OCI-LY7 (cell line): ENCODE data around the gene TNS1. TPM values are rescaled to one million over a fixed set of nuclear protein-coding genes. Genes with fewer than 3 reads are reported as not detected.

Source experiments
- BruUV-seq: library from RNA; stranded (reverse); fragments of 400-500 nt; replicated peaks from 2 replicates; lab custom pipeline; 2021; lab: Mats Ljungman, UMichigan
- CTCF ChIA-PET: fragments of 300-600 bp; sonication (Branson Sonifier 250); formaldehyde crosslinking; loops from one replicate; lab custom pipeline; 2022; ENCODE audit warnings: antibody characterized with exemption; ENCODE audit not compliant: unreplicated experiment; lab: Charles Lee
- POLR2A ChIA-PET: fragments of 300-600 bp; sonication (Branson Sonifier 250); formaldehyde crosslinking; loops from one replicate; lab custom pipeline; 2022; ENCODE audit warnings: antibody characterized with exemption; lab: Charles Lee
- DNase-seq: peaks from one replicate; pipeline ENCODE4 v3.0.0-alpha.2; 2015; ENCODE audit warnings: low spot score
- H2AFZ ChIP-seq: fragments of 200-600 bp; sonication (generic), shearing (Covaris generic); 2 replicates; pipeline ENCODE4 v1.6.1; 2014; ENCODE audit warnings: mild to moderate bottlenecking, antibody characterized with exemption, low read length, moderate library complexity
- H3K27ac ChIP-seq: fragments of 200-600 bp; sonication (generic); 2 replicates; pipeline ENCODE4 v1.5.1; 2014; ENCODE audit warnings: mixed run types, low read depth, mild to moderate bottlenecking, moderate library complexity, low read length, inconsistent platforms; ENCODE audit not compliant: poor library complexity, severe bottlenecking
- H3K36me3 ChIP-seq: fragments of 200-600 bp; sonication (generic); 2 replicates; pipeline ENCODE4 v1.6.1; 2014; ENCODE audit warnings: mild to moderate bottlenecking, antibody characterized with exemption, low read length, moderate library complexity, mixed read lengths; ENCODE audit not compliant: insufficient read depth
- H3K4me1 ChIP-seq: fragments of 200-600 bp; sonication (generic); 2 replicates; pipeline ENCODE4 v1.5.1; 2014; ENCODE audit warnings: mild to moderate bottlenecking, low read length; ENCODE audit not compliant: insufficient read depth, poor library complexity, severe bottlenecking
- H3K4me2 ChIP-seq: fragments of 200-600 bp; sonication (generic); 2 replicates; pipeline ENCODE4 v1.6.1; 2014; ENCODE audit warnings: mild to moderate bottlenecking, low read length
- H3K4me3 ChIP-seq: fragments of 200-600 bp; sonication (generic); 2 replicates; pipeline ENCODE4 v1.5.1; 2014; ENCODE audit warnings: mild to moderate bottlenecking, low read depth, low read length; ENCODE audit not compliant: poor library complexity, severe bottlenecking
- H3K79me2 ChIP-seq: fragments of 200-600 bp; sonication (generic); 2 replicates; pipeline ENCODE4 v1.6.1; 2016; ENCODE audit warnings: low read depth, mild to moderate bottlenecking, low read length, moderate library complexity, mixed read lengths; ENCODE audit not compliant: insufficient read depth
- H3K9me2 ChIP-seq: fragments of 200-600 bp; sonication (generic); 2 replicates; pipeline ENCODE4 v1.6.1; 2016; ENCODE audit warnings: mild to moderate bottlenecking, low read length, mixed read lengths; ENCODE audit not compliant: insufficient read depth
- H3K9me3 ChIP-seq: fragments of 200-600 bp; sonication (generic); 2 replicates; pipeline ENCODE4 v1.6.1; 2014; ENCODE audit warnings: mild to moderate bottlenecking, mixed run types, low read length, mixed read lengths
- H4K20me1 ChIP-seq: fragments of 200-600 bp; sonication (generic); 2 replicates; pipeline ENCODE4 v1.6.1; 2014; ENCODE audit warnings: mild to moderate bottlenecking, antibody characterized with exemption, low read length, moderate library complexity, mixed read lengths; ENCODE audit not compliant: insufficient read depth
- EZH2phosphoT487 ChIP-seq: fragments of 200-600 bp; sonication (generic); IDR thresholded peaks from 2 replicates; pipeline ENCODE4 v1.6.1; 2018; ENCODE audit warnings: low read depth, borderline replicate concordance, mild to moderate bottlenecking, mixed run types, antibody characterized with exemption, low read length, moderate library complexity, mixed read lengths
- intact Hi-C: fragments of 100-400 bp; cut with micrococcal nuclease; formaldehyde crosslinking; loops from one replicate; pipeline ENCODE4 v1.10.0; 2022; ENCODE audit not compliant: unreplicated experiment
- total RNA-seq, 2 experiments: library from RNA; depleted of rRNA in 1 of 2; stranded (reverse); fragments of >200 nt in 1 of 2; shearing (Covaris generic) in 1 of 2; gene quantifications; 2 replicates each; pipeline ENCODE4 v1.2.3, GENCODE V29; 2014 to 2022
- TF ChIP-seq, protein P1 (sequence below): fragments of 200-600 bp; sonication (generic); conservative IDR thresholded peaks from 2 replicates; pipeline ENCODE4 v1.5.1; 2014; ENCODE audit warnings: mild to moderate bottlenecking, antibody characterized with exemption, low read length, moderate library complexity, mixed read lengths

TNS1 gene
- total RNA-seq, 2 experiments from 2014 or later: not detected

DNA sequence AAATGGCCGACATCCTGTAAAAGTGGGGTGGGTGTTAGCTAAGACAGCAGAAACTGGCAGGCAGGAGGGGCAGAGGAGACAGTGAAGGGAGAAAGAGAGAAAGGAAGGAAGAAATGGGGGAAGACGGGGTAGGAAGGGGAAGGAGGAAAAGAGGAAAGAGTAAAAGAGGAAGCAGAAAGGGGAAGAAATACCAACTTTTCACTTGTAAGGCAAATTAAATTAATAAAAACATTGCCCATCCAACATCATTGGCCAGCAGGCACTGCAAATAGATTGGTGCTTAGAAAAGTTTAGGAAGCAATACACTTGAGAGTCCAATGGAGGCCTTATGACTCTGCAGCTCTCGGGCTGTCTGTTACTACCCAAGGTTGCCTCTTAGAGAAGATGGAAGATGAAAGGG, 116.7 kb downstream of the TNS1 start:
- no peaks in the 10 kb centered on the region for H3K9me3 ChIP-seq
- no peaks in the 10 kb centered on the region for H3K79me2 ChIP-seq
- no TSS peak for BruUV-seq
- TF ChIP-seq, protein P1, sequence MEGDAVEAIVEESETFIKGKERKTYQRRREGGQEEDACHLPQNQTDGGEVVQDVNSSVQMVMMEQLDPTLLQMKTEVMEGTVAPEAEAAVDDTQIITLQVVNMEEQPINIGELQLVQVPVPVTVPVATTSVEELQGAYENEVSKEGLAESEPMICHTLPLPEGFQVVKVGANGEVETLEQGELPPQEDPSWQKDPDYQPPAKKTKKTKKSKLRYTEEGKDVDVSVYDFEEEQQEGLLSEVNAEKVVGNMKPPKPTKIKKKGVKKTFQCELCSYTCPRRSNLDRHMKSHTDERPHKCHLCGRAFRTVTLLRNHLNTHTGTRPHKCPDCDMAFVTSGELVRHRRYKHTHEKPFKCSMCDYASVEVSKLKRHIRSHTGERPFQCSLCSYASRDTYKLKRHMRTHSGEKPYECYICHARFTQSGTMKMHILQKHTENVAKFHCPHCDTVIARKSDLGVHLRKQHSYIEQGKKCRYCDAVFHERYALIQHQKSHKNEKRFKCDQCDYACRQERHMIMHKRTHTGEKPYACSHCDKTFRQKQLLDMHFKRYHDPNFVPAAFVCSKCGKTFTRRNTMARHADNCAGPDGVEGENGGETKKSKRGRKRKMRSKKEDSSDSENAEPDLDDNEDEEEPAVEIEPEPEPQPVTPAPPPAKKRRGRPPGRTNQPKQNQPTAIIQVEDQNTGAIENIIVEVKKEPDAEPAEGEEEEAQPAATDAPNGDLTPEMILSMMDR: no peak
- TF ChIP-seq EZH2phosphoT487: no peak
- ChIA-PET POLR2A (interaction anchor here (0.6 kb wide), 1 partner anchor 93 kb away, joined by 4 read pairs; no protein-coding TSS in a partner anchor), CTCF (interaction anchor here (1.5 kb wide), 1 partner anchor 100 kb away, joined by 6 read pairs; no protein-coding TSS in a partner anchor)
- H3K4me1 ChIP-seq: no peaks in the 10 kb centered on the region
- H4K20me1 ChIP-seq: no peaks in the 10 kb centered on the region
- no peaks in the 10 kb centered on the region for H3K36me3 ChIP-seq
- no peak for DNase-seq
- no peak overlapping the region for H3K4me2 ChIP-seq
- no peak overlapping the region for H2AFZ ChIP-seq
- no peak overlapping the region for H3K27ac ChIP-seq
- H3K9me2 ChIP-seq: no peaks in the 10 kb centered on the region
- intact Hi-C loops: loop anchor here (1.0 kb wide), 2 partner anchors 97 to 101 kb away; no protein-coding TSS in a partner anchor
- H3K4me3 ChIP-seq: no peak overlapping the region

DNA sequence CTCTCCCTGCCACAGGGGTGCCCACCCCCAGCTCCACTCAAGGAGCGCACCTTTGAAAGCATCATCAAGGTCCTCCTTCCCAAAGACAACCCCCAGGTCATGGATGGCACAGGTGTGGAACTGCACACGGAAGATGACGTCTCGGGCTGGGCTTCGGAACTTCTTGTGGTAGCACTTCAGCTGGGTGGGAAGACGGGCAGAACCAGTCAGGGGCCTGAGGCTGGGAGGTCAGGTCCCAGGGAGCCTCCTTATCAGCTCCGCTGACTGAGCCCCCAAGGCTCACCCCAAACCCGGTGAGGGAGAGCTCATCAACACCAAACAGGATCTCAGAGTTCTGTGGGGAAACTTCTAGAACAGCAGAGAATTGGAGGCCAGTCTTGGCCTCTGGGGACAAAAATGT, 117.8 kb downstream of the TNS1 start:
- no peak for TF ChIP-seq EZH2phosphoT487
- TF ChIP-seq, protein P1: no peak
- Histone ChIP-seq H3K27ac (no peak overlapping the region), H3K9me3 (no peaks in the 10 kb centered on the region), H3K9me2 (no peaks in the 10 kb centered on the region), H3K4me3 (no peak overlapping the region), H2AFZ (no peak overlapping the region), H4K20me1 (no peaks in the 10 kb centered on the region), H3K79me2 (no peaks in the 10 kb centered on the region), H3K4me2 (no peak overlapping the region), H3K36me3 (no peaks in the 10 kb centered on the region), H3K4me1 (no peaks in the 10 kb centered on the region)
- intact Hi-C loops: no loop called here
- no TSS peak for BruUV-seq
- CTCF ChIA-PET: no interaction called here
- POLR2A ChIA-PET: interaction anchor here (0.6 kb wide), 1 partner anchor 944 kb away, joined by 3 read pairs; no protein-coding TSS in a partner anchor
- DNase-seq: no peak

DNA sequence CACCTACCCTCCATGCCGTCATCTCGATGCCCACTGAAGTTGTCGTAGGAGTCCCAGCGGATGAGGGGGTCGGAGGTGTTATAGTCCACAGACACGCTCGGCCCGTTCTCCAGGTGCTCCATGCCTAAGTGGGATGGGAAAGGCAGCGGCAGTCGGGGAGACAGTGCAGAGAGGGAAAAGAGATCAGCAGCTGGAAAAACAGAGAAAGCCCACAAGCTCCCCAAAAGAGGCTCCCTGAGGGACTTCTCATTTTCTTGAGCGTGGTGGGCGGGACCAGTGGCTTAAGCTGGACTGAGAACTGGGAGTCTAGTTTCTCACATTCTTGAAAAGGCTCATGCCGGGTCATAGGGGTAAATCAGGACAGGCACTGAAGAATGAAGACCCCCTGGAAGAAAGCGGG, 121.9 kb downstream of the TNS1 start:
- H3K4me2 ChIP-seq: no peak overlapping the region
- H3K9me3 ChIP-seq: no peaks in the 10 kb centered on the region
- no peaks in the 10 kb centered on the region for H3K4me1 ChIP-seq
- H3K9me2 ChIP-seq: no peaks in the 10 kb centered on the region
- CTCF ChIA-PET: interaction anchor here (1.0 kb wide), 1 partner anchor 37 kb away, joined by 3 read pairs; no protein-coding TSS in a partner anchor
- POLR2A ChIA-PET: interaction anchor here (1.1 kb wide), 1 partner anchor 102 kb away, joined by 3 read pairs; no protein-coding TSS in a partner anchor
- no TSS peak for BruUV-seq
- H4K20me1 ChIP-seq: no peaks in the 10 kb centered on the region
- H3K4me3 ChIP-seq: no peak overlapping the region
- no peak for DNase-seq
- H3K79me2 ChIP-seq: no peaks in the 10 kb centered on the region
- H3K36me3 ChIP-seq: no peaks in the 10 kb centered on the region
- no peak overlapping the region for H3K27ac ChIP-seq
- TF ChIP-seq, protein P1: no peak
- no peak for TF ChIP-seq EZH2phosphoT487
- no peak overlapping the region for H2AFZ ChIP-seq
- intact Hi-C loops: no loop called here
